Body of pancreas (tissue), 4 donors: ENCODE data around the gene ESPL1.

Experiments used
- CTCF ChIP-seq, 7 experiments: fragments of 450-650 bp in 4 of 7; fragments of 200-600 bp in 3 of 7; sonication (generic) in 3 of 7; IDR thresholded peaks; one replicate each; pipeline ENCODE4 v1.5.1; 2016 to 2019; ENCODE audit warnings: antibody characterized with exemption in 7 of 7
- POLR2A ChIP-seq, 3 donors: fragments of 450-650 bp; IDR thresholded peaks; one replicate each; pipeline ENCODE4 v1.6.1; 2016; ENCODE audit warnings: antibody characterized with exemption in 3 of 3, mild to moderate bottlenecking in 2 of 3

- TF ChIP-seq CTCF (IDR thresholded peaks at IDR 0.05) (no peak), POLR2A (IDR thresholded peaks at IDR 0.05) (no peak)
Measured at GRCh38 chr12:53336181-53336681, 68.1 kb downstream of the ESPL1 start, which contains the start of gene SP7.
